BE2C (cell line): Measurements from ENCODE around the gene ARSA. TPM values are rescaled to one million over a fixed set of nuclear protein-coding genes. Genes with fewer than 3 reads are reported as not detected.

Experiments used
- DNase-seq: peaks from one replicate; pipeline ENCODE4 v3.0.0-alpha.2; 2020
- H3K27me3 ChIP-seq: fragments of 250-450 bp; sonication (Bioruptor Pico); 2 replicates; pipeline ENCODE4 v1.5.1; 2020; ENCODE audit warnings: mild to moderate bottlenecking
- H3K36me3 ChIP-seq: fragments of 250-450 bp; sonication (Bioruptor Pico); 2 replicates; pipeline ENCODE4 v1.5.1; 2020; ENCODE audit warnings: mild to moderate bottlenecking
- H3K4me1 ChIP-seq: fragments of 250-450 bp; sonication (Bioruptor Pico); 2 replicates; pipeline ENCODE4 v1.5.1; 2020
- H3K4me3 ChIP-seq: 2 replicates; pipeline ENCODE4 v1.5.1; 2011; ENCODE audit warnings: low read depth, low read length
- H3K9me3 ChIP-seq: fragments of 250-450 bp; sonication (Bioruptor Pico); 2 replicates; pipeline ENCODE4 v1.5.1; 2020
- CTCF ChIP-seq: IDR thresholded peaks from 2 replicates; pipeline ENCODE4 v1.5.1; 2012; ENCODE audit warnings: mild to moderate bottlenecking, low read depth, low read length
- polyA plus RNA-seq: library from polyadenylated mRNA; unstranded; fragments of >200 nt; gene quantifications from one replicate; pipeline ENCODE4 v1.2.1, GENCODE V29; 2012; ENCODE audit warnings: low read depth, missing spikeins; ENCODE audit not compliant: insufficient read length, insufficient read depth

Gene ARSA
- polyA plus RNA-seq: 16.3 TPM

- peak within 1 kb of the TSS; percentile 78 for H3K4me3 ChIP-seq
- H3K9me3 ChIP-seq: no peaks in the 10 kb centered on the region
- H3K4me1 ChIP-seq: no peaks in the 10 kb centered on the region
- no peak; the same call in 1 of the 2 replicates for TF ChIP-seq CTCF
- peak; percentile 88 for DNase-seq
- no peaks in the 10 kb centered on the region for H3K27me3 ChIP-seq
- no peaks in the 10 kb centered on the region for H3K36me3 ChIP-seq
Measured at GRCh38 chr22:50627642-50628542, at the start of gene ARSA. Gene ARSA (minus strand): TSS chr22:50628152. CDS start chr22:50627779, 373 bp downstream.

- no peaks in the 10 kb centered on the region for H3K4me1 ChIP-seq
- no peak overlapping the region for H3K4me3 ChIP-seq
- peaks cover 30% of the 10 kb centered on the region for H3K27me3 ChIP-seq
- no peak for TF ChIP-seq CTCF
- H3K9me3 ChIP-seq: no peaks in the 10 kb centered on the region
- no peak for DNase-seq
- H3K36me3 ChIP-seq: no peaks in the 10 kb centered on the region
Measured at GRCh38 chr22:50676661-50677492, 48.9 kb upstream of the ARSA start.

- Histone ChIP-seq H3K36me3 (no peaks in the 10 kb centered on the region), H3K9me3 (no peaks in the 10 kb centered on the region), H3K4me3 (no peak overlapping the region), H3K4me1 (no peaks in the 10 kb centered on the region), H3K27me3 (peaks cover 30% of the 10 kb centered on the region)
- DNase-seq: no peak
- no peak for TF ChIP-seq CTCF
Measured at GRCh38 chr22:50676180-50676636, 48.3 kb upstream of the ARSA start.

GRCh38 chr22:50675553-50676179 is 47.7 kb upstream of the ARSA start:
- Histone ChIP-seq H3K4me3 (no peak overlapping the region), H3K4me1 (no peaks in the 10 kb centered on the region), H3K27me3 (peaks cover 33% of the 10 kb centered on the region), H3K9me3 (no peaks in the 10 kb centered on the region), H3K36me3 (no peaks in the 10 kb centered on the region)
- DNase-seq: no peak
- TF ChIP-seq CTCF: no peak

GRCh38 chr22:50674606-50675552 is 46.9 kb upstream of the ARSA start:
- no peaks in the 10 kb centered on the region for H3K36me3 ChIP-seq
- DNase-seq: peak; percentile 50
- no peak for TF ChIP-seq CTCF
- H3K4me3 ChIP-seq: no peak overlapping the region
- peaks cover 36% of the 10 kb centered on the region for H3K27me3 ChIP-seq
- H3K9me3 ChIP-seq: no peaks in the 10 kb centered on the region
- H3K4me1 ChIP-seq: no peaks in the 10 kb centered on the region
